Endothelial cell of umbilical vein (primary cell): ENCODE data around the gene PLEKHA7. TPM values are rescaled to one million over a fixed set of nuclear protein-coding genes. Genes with fewer than 3 reads are reported as not detected.

Source experiments
- BruUV-seq: library from RNA; stranded (reverse); fragments of 400-500 nt; replicated peaks from 2 replicates; lab custom pipeline; 2021; lab: Mats Ljungman, UMichigan
- CTCF ChIA-PET: fragments of 300-600, 350-600 bp; sonication (Branson Sonifier 250); formaldehyde crosslinking; loops from one replicate; lab custom pipeline; 2021; ENCODE audit warnings: antibody characterized with exemption, inconsistent platforms; lab: Charles Lee
- POLR2A ChIA-PET: fragments of 300-600, 350-600 bp; sonication (Branson Sonifier 250); formaldehyde crosslinking; loops from one replicate; lab custom pipeline; 2021; ENCODE audit warnings: antibody characterized with exemption, inconsistent platforms; lab: Charles Lee
- DNase-seq: peaks from one replicate; pipeline ENCODE4 v3.0.0-alpha.2; 2011; ENCODE audit warnings: low read depth, low spot score
- FAIRE-seq: peaks from 2 replicates; lab custom pipeline; 2011; peaks lifted over from hg19 to GRCh38; lab: Jason Lieb, UNC
- H2AFZ ChIP-seq: 2 replicates; pipeline ENCODE4 v1.6.0; 2012; ENCODE audit warnings: low read depth, low read length, control low read depth, inconsistent platforms
- H3K27ac ChIP-seq: 2 replicates; pipeline ENCODE4 v1.5.1; 2011; ENCODE audit warnings: low read depth, mild to moderate bottlenecking, control low read depth, low read length, moderate library complexity; ENCODE audit not compliant: insufficient read depth
- H3K27me3 ChIP-seq, 2 experiments: 2 replicates each; pipeline versions ENCODE4 v1.6.0 to v1.6.1; 2011; ENCODE audit warnings: low read length in 2 of 2, mixed read lengths in 1 of 2; ENCODE audit not compliant: control insufficient read depth in 2 of 2, insufficient read depth in 2 of 2
- H3K36me3 ChIP-seq, 2 experiments: 2 replicates in 1 of 2; 3 replicates in 1 of 2; pipeline ENCODE4 v1.5.1; 2011; ENCODE audit warnings: low read length in 2 of 2, mild to moderate bottlenecking in 1 of 2, moderate library complexity in 1 of 2; ENCODE audit not compliant: control insufficient read depth in 2 of 2, insufficient read depth in 2 of 2; ENCODE audit errors: extremely low read depth in 1 of 2
- H3K4me1 ChIP-seq: 3 replicates; pipeline ENCODE4 v1.5.1; 2011; ENCODE audit warnings: mild to moderate bottlenecking, low read length; ENCODE audit not compliant: control insufficient read depth, insufficient read depth; ENCODE audit errors: extremely low read depth
- H3K4me2 ChIP-seq: 2 replicates; pipeline ENCODE4 v1.6.1; 2011; ENCODE audit warnings: low read length, control low read depth, mixed read lengths; ENCODE audit not compliant: insufficient read depth
- H3K4me3 ChIP-seq, 3 experiments: fragments of 200-600 bp in 1 of 3; sonication (generic), shearing (Covaris generic) in 1 of 3; replicated peaks in 1 of 3; 2 replicates each; pipeline ENCODE4 v1.5.1; 2011 to 2016; ENCODE audit warnings: control low read depth in 3 of 3, low read length in 3 of 3, mild to moderate bottlenecking in 2 of 3, inconsistent platforms in 1 of 3, low read depth in 1 of 3, moderate library complexity in 1 of 3; ENCODE audit not compliant: insufficient read depth in 1 of 3
- H3K79me2 ChIP-seq: 2 replicates; pipeline ENCODE4 v1.6.0; 2012; ENCODE audit warnings: low read length, inconsistent platforms; ENCODE audit not compliant: control insufficient read depth, insufficient read depth
- H3K9ac ChIP-seq: replicated peaks from 2 replicates; pipeline ENCODE3; 2011; ENCODE audit warnings: low read length, control low read depth; ENCODE audit not compliant: insufficient read depth; ENCODE audit errors: extremely low read depth
- H3K9me1 ChIP-seq: replicated peaks from 3 replicates; pipeline ENCODE4 v1.6.0; 2011; ENCODE audit warnings: mild to moderate bottlenecking, low read length; ENCODE audit not compliant: control insufficient read depth, insufficient read depth; ENCODE audit errors: extremely low read depth
- H3K9me3 ChIP-seq: replicated peaks from 2 replicates; pipeline ENCODE4 v1.5.1; 2012; ENCODE audit warnings: low read length, inconsistent platforms; ENCODE audit not compliant: control insufficient read depth, insufficient read depth
- H4K20me1 ChIP-seq: replicated peaks from 2 replicates; pipeline ENCODE3; 2011; ENCODE audit warnings: mild to moderate bottlenecking, low read length; ENCODE audit not compliant: control insufficient read depth, insufficient read depth; ENCODE audit errors: extremely low read depth
- EZH2 ChIP-seq: IDR thresholded peaks from 2 replicates; pipeline ENCODE4 v1.6.1; 2012; ENCODE audit warnings: borderline replicate concordance, low read depth, mild to moderate bottlenecking, moderate library complexity, low read length, inconsistent platforms; ENCODE audit not compliant: severe bottlenecking
- FOS ChIP-seq: IDR thresholded peaks from 2 replicates; pipeline ENCODE4 v1.6.1; 2011; ENCODE audit warnings: mild to moderate bottlenecking, low read length, moderate library complexity, borderline replicate concordance; ENCODE audit not compliant: insufficient read depth
- JUN ChIP-seq: IDR thresholded peaks from 2 replicates; pipeline ENCODE4 v1.6.1; 2011; ENCODE audit warnings: borderline replicate concordance, low read depth; ENCODE audit not compliant: insufficient read length, insufficient read depth
- MYC ChIP-seq: IDR thresholded peaks from one replicate; pipeline ENCODE4 v1.6.1; 2011; ENCODE audit warnings: mild to moderate bottlenecking, low read depth, low read length
- POLR2A ChIP-seq: IDR thresholded peaks from 2 replicates; pipeline ENCODE4 v1.6.1; 2012; ENCODE audit warnings: low read depth, mild to moderate bottlenecking, control low read depth, low read length
- POLR2AphosphoS5 ChIP-seq: IDR thresholded peaks from 2 replicates; pipeline ENCODE4 v1.6.1; 2012; ENCODE audit warnings: low read depth, mild to moderate bottlenecking, control low read depth, low read length, moderate library complexity; ENCODE audit not compliant: insufficient read depth
- dilution Hi-C: fragments of 300-500 bp; cut with MboI; formaldehyde crosslinking; loops from one replicate; pipeline ENCODE4 v1.15.0; 2019; ENCODE audit warnings: low sequenced_read_pairs; ENCODE audit not compliant: extremely low pct_ligation_motif_present
- intact Hi-C: fragments of 100-400 bp; cut with micrococcal nuclease; formaldehyde crosslinking; loops from one replicate; pipeline ENCODE4 v1.10.0; 2022
- polyA plus RNA-seq, 4 experiments: library from polyadenylated mRNA; depleted of rRNA in 3 of 4; stranded (reverse) in 3 of 4; unstranded in 1 of 4; fragments of >200 nt; gene quantifications; 2 replicates each; pipeline versions ENCODE4 v1.2.1 to v1.2.3, GENCODE V29; 2011 to 2012; ENCODE audit warnings: missing spikeins in 1 of 4
- total RNA-seq: library from RNA; stranded (reverse); gene quantifications from 2 replicates; pipeline ENCODE4 v1.2.3, GENCODE V29; 2021
- TF ChIP-seq, protein P1 (sequence below), 2 donors: IDR thresholded peaks; 1 replicate in 1 of 2; 2 replicates in 1 of 2; pipeline ENCODE4 v1.5.1; 2011; ENCODE audit warnings: low read length in 2 of 2, mild to moderate bottlenecking in 2 of 2, moderate library complexity in 2 of 2, control low read depth in 1 of 2, inconsistent platforms in 1 of 2, low read depth in 1 of 2; ENCODE audit not compliant: insufficient read depth in 1 of 2; ENCODE audit errors: extremely low read depth in 1 of 2
- TF ChIP-seq, protein P2 (sequence below): IDR thresholded peaks from 2 replicates; pipeline ENCODE4 v1.6.1; 2011; ENCODE audit not compliant: insufficient read depth, insufficient read length

The PLEKHA7 gene
- total and polyA plus RNA-seq, 2 donors (not counting 3 experiments of a cell fraction or from before 2014, with no cell fraction given) = 1.7 to 3.8 TPM

DNA sequence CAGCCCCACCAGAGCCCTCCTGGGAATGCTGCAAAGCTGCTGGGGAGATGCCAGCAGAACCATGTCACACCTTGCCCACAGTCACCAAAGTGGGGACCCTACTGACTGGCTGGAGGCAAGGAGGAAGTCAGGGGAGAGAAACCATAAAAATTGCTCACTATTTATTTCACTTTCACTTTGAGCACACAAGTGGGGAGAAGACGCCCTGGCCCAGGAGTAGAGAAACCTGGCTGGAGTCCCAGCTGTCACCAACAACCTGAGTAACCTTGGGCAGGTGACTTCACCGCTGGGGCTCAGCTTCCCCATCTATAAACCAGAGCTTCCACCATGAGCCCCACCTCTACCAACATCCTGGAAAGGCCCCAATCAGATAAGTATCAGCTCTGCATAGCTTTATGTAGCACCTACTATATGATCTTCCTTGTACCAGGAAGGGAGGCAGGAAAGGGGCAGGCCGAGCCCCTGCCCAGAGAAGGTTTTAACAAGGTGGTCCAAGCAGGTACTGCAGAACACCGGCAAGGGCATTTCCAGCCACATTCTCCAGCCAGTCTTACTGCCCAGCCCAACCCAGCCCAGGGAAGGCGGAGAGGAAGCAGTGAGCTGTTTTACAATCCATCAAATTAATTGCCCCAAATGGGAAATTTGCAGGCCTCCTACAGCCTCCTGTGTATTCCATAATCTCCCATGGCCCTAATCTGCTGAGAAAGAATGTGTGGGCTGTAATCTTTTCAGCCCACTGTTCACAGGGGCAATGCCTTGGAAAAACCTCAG, 27.6 kb downstream of the PLEKHA7 start:
- H3K27ac ChIP-seq = no peak overlapping the region
- H3K4me3 ChIP-seq = no peak overlapping the region
- no peak overlapping the region for H3K9ac ChIP-seq
- no TSS peak for BruUV-seq
- no peaks in the 10 kb centered on the region for H4K20me1 ChIP-seq
- POLR2A ChIA-PET = no interaction called here
- intact Hi-C loops = no loop called here
- H2AFZ ChIP-seq = no peak overlapping the region
- H3K36me3 ChIP-seq = no peaks in the 10 kb centered on the region
- no peaks in the 10 kb centered on the region for H3K27me3 ChIP-seq
- TF ChIP-seq, protein P1, sequence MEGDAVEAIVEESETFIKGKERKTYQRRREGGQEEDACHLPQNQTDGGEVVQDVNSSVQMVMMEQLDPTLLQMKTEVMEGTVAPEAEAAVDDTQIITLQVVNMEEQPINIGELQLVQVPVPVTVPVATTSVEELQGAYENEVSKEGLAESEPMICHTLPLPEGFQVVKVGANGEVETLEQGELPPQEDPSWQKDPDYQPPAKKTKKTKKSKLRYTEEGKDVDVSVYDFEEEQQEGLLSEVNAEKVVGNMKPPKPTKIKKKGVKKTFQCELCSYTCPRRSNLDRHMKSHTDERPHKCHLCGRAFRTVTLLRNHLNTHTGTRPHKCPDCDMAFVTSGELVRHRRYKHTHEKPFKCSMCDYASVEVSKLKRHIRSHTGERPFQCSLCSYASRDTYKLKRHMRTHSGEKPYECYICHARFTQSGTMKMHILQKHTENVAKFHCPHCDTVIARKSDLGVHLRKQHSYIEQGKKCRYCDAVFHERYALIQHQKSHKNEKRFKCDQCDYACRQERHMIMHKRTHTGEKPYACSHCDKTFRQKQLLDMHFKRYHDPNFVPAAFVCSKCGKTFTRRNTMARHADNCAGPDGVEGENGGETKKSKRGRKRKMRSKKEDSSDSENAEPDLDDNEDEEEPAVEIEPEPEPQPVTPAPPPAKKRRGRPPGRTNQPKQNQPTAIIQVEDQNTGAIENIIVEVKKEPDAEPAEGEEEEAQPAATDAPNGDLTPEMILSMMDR (IDR thresholded peaks at IDR 0.05; ENCODE audit: extremely low read depth in 1 of 2, insufficient read depth in 1 of 2, low read depth in 1 of 2, low read length in 2 of 2) = no peak
- TF ChIP-seq EZH2 (no peak), MYC (no peak), JUN (no peak), FOS (no peak), POLR2AphosphoS5 (no peak), POLR2A (no peak)
- TF ChIP-seq, protein P2, sequence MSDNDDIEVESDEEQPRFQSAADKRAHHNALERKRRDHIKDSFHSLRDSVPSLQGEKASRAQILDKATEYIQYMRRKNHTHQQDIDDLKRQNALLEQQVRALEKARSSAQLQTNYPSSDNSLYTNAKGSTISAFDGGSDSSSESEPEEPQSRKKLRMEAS = no peak
- no peaks in the 10 kb centered on the region for H3K9me3 ChIP-seq
- no peaks in the 10 kb centered on the region for H3K79me2 ChIP-seq
- H3K4me1 ChIP-seq = no peaks in the 10 kb centered on the region
- DNase-seq = no peak
- CTCF ChIA-PET = no interaction called here
- no peak for FAIRE-seq
- no peaks in the 10 kb centered on the region for H3K9me1 ChIP-seq
- no peak overlapping the region for H3K4me2 ChIP-seq
- dilution Hi-C loops = no loop called here
